ENCODE measurements around the gene ARHGAP33. TPM values are rescaled to one million over a fixed set of nuclear protein-coding genes. Genes with fewer than 3 reads are reported as not detected.

The ARHGAP33 gene
- total and polyA plus RNA-seq, 2 donors (not counting 3 experiments of a cell fraction or from before 2014, with no cell fraction given): 11.0 to 18.4 TPM

- dilution Hi-C loops (cut with MboI; ENCODE audit: extremely low pct_ligation_motif_present, low sequenced_read_pairs): no loop called here
Observed at GRCh38 chr19:35741203-35741515, 34.2 kb upstream of the ARHGAP33 start.

More at GRCh38 chr19:35741203-35741515, 34.2 kb upstream of the ARHGAP33 start:
- Histone ChIP-seq H3K9me1 (replicated peaks; ENCODE audit: control insufficient read depth, extremely low read depth, insufficient read depth, low read length) (no peaks in the 10 kb centered on the region), H3K4me1 (ENCODE audit: control insufficient read depth, extremely low read depth, insufficient read depth, low read length) (peaks cover 19% of the 10 kb centered on the region), H3K4me3 (replicated peaks in 1 of 3; ENCODE audit: insufficient read depth in 1 of 3, low read depth in 1 of 3, low read length in 3 of 3) (peak overlapping the region; percentile 25 to 62 (median 62)), H4K20me1 (replicated peaks; ENCODE audit: control insufficient read depth, extremely low read depth, insufficient read depth, low read length) (no peaks in the 10 kb centered on the region), H3K79me2 (ENCODE audit: control insufficient read depth, insufficient read depth, low read length) (peaks cover 5% of the 10 kb centered on the region), H2AFZ (ENCODE audit: low read depth, low read length) (peak overlapping the region; percentile 97), H3K27ac (ENCODE audit: insufficient read depth, low read depth, low read length) (peak overlapping the region; percentile 64), H3K36me3 (ENCODE audit: control insufficient read depth in 2 of 2, extremely low read depth in 1 of 2, insufficient read depth in 2 of 2, low read length in 2 of 2) (peaks cover 5 to 22% of the 10 kb centered on the region in 2 experiments), H3K9ac (replicated peaks; ENCODE audit: extremely low read depth, insufficient read depth, low read length) (peak overlapping the region; percentile 53), H3K27me3 (ENCODE audit: control insufficient read depth in 2 of 2, insufficient read depth in 2 of 2, low read length in 2 of 2) (no peaks in the 10 kb centered on the region), H3K4me2 (ENCODE audit: insufficient read depth, low read length) (peak overlapping the region; percentile 85), H3K9me3 (replicated peaks; ENCODE audit: control insufficient read depth, insufficient read depth, low read length) (no peaks in the 10 kb centered on the region)
- no TSS peak for BruUV-seq (replicated peaks)
- FAIRE-seq (no peak), DNase-seq (ENCODE audit: low read depth, low spot score) (no peak)
- CTCF ChIA-PET: interaction anchor here (0.8 to 1.6 kb wide), 5 partner anchors 13 to 190 kb away, joined by 3 to 5 read pairs (median 3); no protein-coding TSS in a partner anchor
- intact Hi-C loops (cut with micrococcal nuclease): loop anchor here (1.0 kb wide), 1 partner anchor 190 kb away; no protein-coding TSS in a partner anchor
- TF ChIP-seq CTCF (IDR thresholded peaks at IDR 0.05; ENCODE audit: extremely low read depth in 1 of 2, insufficient read depth in 1 of 2, low read depth in 1 of 2, low read length in 2 of 2): peak in 1 of 2 donors; percentile 19
- no peak for TF ChIP-seq MYC (IDR thresholded peaks at IDR 0.05; ENCODE audit: low read depth, low read length)
- POLR2A ChIA-PET: interaction anchor here (1.0 kb wide), 1 partner anchor 16 kb away, joined by 3 read pairs; no protein-coding TSS in a partner anchor

All from endothelial cell of umbilical vein (primary cell).